Progenitor cell of endocrine pancreas (in vitro differentiated cells): ENCODE data around the gene UGT2A1. TPM values are rescaled to one million over a fixed set of nuclear protein-coding genes. Genes with fewer than 3 reads are reported as not detected.

ENCODE experiments used
- DNase-seq: peaks from one replicate; pipeline ENCODE4 v3.0.0; 2021; ENCODE audit warnings: low spot score; ENCODE audit not compliant: unreplicated experiment
- H3K27ac Mint-ChIP-seq: 2 replicates; pipeline ENCODE4 v1.8.0; 2021; ENCODE audit warnings: mild to moderate bottlenecking, moderate library complexity, mixed read lengths
- H3K27me3 Mint-ChIP-seq: 2 replicates; pipeline ENCODE4 v1.8.0; 2021; ENCODE audit warnings: mixed read lengths
- H3K36me3 Mint-ChIP-seq: 2 replicates; pipeline ENCODE4 v1.8.0; 2022; ENCODE audit warnings: mixed read lengths; ENCODE audit not compliant: insufficient read depth
- H3K4me1 Mint-ChIP-seq: 2 replicates; pipeline ENCODE4 v1.8.0; 2021; ENCODE audit warnings: low read depth, mixed read lengths
- H3K4me3 Mint-ChIP-seq: 2 replicates; pipeline ENCODE4 v1.8.0; 2021; ENCODE audit warnings: low read depth, mild to moderate bottlenecking, moderate library complexity, mixed read lengths
- H3K9me3 Mint-ChIP-seq: 2 replicates; pipeline ENCODE4 v1.8.0; 2021; ENCODE audit warnings: low read depth, mixed read lengths
- CTCF ChIP-seq: fragments of 200-600 bp; sonication (generic); IDR thresholded peaks from one replicate; pipeline ENCODE4 v1.5.0; 2021; ENCODE audit warnings: antibody characterized with exemption, mild to moderate bottlenecking; ENCODE audit not compliant: unreplicated experiment
- total RNA-seq: library from RNA; stranded (reverse); gene quantifications from 2 replicates; pipeline ENCODE4 v1.2.1, GENCODE V29; 2021

The UGT2A1 gene
- total RNA-seq, 1 donor from 2014 or later, result not detected

- Mint-ChIP-seq H3K36me3 (no peaks in the 10 kb centered on the region), H3K4me3 (no peak overlapping the region), H3K27ac (peak overlapping the region; percentile 13), H3K4me1 (peaks cover 21% of the 10 kb centered on the region), H3K9me3 (peaks cover 5% of the 10 kb centered on the region), H3K27me3 (no peaks in the 10 kb centered on the region)
- TF ChIP-seq CTCF, result no peak
- DNase-seq, result no peak
Measured at GRCh38 chr4:69546134-69546765, 106.8 kb downstream of the UGT2A1 start.

Other genes starting within 250 kb of the UGT2A1 start
- 0.26 and 0.75 TPM in 2 replicates for gene UGT2B4, start 157.3 kb downstream of the UGT2A1 start, total RNA-seq
- not detected in 2 replicates for gene UGT2A2, start 13.6 kb downstream of the UGT2A1 start, total RNA-seq
- 0.46 and 0.82 TPM in 2 replicates for gene SULT1B1, start 107.4 kb upstream of the UGT2A1 start, total RNA-seq
- gene SULT1E1, start 206.9 kb upstream of the UGT2A1 start, total RNA-seq, result 15.3 and 24.9 TPM in 2 replicates